Occipital lobe (tissue), 2 donors: ENCODE measurements around the gene PSMB7. TPM values are rescaled to one million over a fixed set of nuclear protein-coding genes. Genes with fewer than 3 reads are reported as not detected.

ENCODE experiments used
- DNase-seq: peaks from one replicate; lab custom pipeline; 2025; lab: John Stamatoyannopoulos, UW
- total RNA-seq: library from RNA; depleted of rRNA; stranded (reverse); fragments of >200 nt; gene quantifications from one replicate; pipeline ENCODE4 v1.2.3, GENCODE V29; 2014

The PSMB7 gene
- 145 TPM for total RNA-seq

DNA sequence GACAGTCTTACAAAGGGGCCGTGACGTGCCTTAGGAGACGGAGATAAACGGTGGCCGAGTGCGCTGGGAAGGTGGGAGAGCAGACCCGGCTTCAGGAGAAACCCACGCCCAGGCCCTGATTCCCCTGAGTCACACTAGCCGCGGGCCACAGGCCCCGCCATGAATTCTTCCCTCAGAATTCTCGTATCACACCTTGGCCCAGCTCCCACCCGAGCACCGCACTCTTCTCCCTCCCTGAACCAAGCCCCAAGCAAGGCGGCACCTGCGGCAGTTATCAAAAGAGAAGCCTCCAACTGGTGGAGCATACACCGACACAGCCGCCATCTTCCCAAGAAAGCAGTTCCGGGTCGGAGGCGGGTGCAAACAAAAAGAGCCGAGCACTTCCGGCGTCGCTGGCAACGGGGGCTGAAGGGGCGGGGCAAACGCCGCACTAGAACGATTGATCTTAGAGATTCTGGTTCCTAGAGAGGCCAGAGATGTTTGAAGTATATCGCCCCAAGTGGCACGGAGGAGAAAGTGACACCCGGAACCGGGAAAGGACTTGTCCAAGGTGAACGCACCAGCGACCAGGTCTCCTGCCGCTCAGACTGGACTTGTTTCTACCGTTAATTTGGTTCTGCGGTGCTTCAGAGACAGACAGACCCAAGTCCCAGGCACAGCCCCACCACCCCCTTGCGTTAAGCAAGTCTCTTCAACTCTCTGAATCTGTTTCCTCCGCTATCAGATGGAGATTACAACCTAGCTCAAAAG, at the start of gene PSMB7:
PSMB7 (minus strand) TSS at position 341 of the 750 bp plus-strand sequence; CDS start at position 324, 17 bp downstream.
- DNase-seq, result peak; percentile 88

DNA sequence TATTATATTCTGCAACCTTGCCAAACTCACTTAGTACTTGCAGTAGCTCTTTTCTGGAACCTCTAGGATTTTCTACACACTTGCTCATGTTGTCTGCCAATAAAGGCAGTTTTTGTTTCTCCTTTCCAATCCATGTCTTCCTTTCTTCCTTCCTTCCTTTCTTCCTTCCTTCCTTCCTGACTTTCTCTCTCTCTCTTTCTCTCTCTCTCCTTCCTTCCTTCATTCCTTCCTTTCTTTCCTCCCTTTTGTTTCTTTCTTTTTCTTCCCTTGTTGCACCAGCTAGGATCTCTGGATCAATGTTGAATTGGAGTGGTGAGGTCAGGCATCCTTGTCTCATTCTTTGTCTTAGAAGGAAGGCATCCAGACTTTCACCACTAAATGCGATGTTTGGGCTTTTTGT, 47.5 kb upstream of the PSMB7 start:
- no peak for DNase-seq

DNA sequence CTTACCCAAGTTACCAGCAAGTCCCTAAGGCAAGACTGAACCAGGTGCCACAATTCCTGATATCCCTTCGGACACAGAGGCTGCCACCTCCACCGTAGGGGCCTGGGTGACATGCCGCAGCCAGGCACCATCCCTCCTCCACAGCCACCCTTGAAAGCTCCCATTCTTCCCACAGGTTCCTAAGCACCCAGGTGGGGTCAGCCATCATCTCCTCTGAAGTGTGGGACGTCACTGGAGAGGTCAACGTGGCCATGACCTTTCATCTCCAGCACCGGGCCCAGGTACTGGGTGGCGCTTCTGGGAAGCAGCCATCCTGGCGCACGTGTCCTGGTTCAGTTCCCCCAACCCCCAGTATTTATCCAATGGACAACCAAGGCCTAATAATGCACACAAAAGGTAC, 43.2 kb upstream of the PSMB7 start:
- DNase-seq, result no peak

DNA sequence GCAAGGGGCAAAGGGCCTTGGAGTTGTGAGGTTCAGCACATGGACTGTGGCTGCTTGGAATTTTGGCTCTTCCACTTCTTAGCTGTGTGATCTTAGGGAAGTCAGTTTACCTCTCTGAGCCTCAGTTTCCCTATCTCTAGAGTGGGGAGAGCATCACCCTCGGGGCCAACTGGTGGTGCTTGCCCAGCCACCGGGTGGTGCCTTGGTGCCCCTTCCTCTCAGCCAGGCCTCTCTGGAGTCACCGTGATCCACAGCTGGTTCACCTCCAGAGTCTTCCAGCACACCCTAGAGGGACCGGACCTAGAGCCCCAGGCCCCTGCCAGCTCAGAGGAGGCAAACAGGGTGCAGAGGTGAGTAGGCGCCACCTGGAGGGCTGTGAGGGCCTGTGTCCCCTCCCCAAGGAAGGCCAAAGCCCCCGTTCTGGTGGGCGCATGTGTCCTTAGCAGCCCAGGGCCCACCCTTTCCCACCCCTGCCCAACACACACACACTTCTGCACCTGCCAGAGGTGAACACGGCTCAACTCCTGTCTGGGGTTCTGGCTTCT, 42.7 kb upstream of the PSMB7 start:
- DNase-seq, result no peak

DNA sequence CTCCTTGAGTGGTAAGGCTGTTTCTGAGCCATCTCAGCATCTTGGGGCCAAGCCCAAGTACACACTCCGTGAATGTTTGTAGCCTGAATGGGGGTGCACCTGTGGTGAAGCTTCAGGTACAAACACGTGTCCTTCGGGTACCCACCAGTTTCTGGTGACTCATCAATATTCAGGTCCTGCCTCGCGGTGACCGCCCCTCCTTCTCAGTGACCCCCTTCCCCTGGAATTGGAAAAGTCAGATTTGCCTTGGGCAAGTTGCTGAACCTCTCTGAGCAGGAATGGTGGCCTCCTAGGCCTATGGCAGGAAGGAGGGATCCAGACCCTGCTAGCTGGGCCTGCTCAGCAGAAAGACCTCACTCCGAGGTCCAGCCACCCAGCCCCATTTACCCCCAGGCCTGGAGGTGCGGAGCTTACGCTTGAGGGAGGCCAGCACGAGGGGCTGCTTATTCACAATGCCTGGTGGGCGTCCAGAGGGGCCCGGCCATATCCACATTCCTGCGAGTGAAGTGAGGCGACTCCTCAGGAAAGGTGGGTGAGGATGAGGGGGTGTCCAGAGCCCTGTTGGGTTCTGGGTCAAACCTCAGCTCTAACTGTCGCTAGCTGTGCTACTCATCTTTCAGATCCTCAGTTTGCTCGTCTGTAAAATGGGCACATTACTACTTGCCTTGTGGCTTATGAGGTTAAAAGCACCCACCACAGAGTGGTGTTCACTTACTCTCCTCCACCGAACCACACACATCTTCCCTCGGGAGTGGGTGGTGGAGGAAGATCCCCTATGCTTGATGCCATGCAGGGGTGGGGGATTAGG, 42.0 kb upstream of the PSMB7 start:
- DNase-seq, result no peak

DNA sequence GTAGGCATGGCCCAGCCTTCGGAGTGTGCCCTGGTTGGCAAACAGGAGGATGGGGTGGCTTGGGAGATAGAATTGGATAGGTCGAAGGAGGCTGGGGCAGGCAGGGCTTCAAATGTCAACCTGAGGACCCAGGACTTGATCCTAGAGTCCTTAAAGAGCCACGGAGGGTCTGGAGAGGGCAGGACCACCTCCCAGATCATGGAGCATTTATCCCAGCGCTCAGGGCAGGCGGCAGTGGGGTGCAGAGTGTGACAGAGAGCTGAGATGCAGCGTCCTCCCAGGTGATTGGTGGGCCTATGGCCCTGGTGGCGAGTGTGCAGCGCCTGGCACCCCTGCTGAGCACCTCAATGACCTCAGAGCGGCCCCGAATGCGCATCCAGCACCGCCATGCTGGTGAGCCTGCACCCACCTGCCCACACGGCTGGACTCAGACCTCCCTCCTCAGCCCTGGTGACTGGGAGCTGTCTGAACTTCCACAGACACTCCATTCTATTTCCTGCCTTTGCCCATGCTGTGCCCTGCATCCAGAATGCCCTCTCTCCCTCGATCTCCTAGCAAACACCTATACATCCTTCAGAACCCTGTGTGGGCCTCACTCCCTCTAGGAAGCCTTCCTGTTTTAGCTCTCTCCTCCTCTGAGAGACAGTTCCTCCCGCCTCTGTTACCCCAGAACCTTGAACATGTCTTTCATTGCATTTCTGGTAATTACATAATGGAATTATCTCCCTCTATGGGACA, 41.3 kb upstream of the PSMB7 start:
- DNase-seq, result no peak

DNA sequence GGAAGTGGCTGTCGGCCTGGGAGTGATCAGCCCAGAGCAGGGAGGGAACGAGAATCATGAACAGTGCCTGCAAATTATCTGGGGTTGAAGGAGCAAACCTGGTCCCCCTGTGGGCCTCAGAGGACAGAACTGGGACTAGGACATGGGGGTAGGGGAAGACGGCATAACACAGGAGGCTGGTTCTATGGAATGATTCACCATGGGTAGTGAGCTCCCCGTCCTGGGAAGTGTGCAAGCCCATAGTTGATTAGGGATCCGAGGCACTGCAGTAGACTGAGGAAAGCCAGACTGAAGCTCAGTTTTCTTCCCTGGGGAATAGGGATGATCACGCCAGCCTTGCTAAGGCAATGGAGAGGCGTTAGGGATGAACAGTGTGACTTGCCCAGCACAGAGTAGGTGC, 40.6 kb upstream of the PSMB7 start:
- no peak for DNase-seq

DNA sequence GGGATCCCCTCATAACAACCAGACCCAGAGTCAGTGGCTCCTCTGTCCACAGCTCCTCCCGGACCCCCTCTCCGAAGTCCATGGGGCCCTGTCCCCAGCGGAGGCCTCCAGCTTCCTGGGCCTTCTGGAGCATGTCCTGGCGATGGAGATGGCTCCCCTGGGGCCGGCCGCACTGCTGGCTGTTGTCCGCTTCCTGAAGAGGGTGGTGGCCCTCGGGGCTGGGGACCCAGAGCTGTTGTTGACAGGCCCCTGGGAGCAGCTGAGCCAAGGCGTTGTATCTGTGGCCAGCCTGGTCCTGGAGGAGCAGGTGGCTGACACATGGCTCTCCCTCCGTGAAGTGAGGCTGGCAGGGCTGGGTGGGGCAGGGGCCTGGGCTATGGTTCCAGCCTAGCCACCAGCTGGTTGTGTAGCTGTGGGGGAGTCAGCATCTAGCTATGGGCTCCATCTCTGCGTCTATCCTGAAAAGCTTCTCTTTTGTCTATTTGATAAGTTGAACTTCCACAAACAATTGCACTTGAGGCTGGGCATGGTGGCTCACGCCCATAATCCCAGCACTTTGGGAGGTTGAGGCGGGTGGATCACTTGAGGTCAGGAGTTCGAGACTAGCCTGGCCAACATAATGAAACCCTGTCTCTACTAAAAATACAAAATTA, 39.7 kb upstream of the PSMB7 start:
- no peak for DNase-seq

DNA sequence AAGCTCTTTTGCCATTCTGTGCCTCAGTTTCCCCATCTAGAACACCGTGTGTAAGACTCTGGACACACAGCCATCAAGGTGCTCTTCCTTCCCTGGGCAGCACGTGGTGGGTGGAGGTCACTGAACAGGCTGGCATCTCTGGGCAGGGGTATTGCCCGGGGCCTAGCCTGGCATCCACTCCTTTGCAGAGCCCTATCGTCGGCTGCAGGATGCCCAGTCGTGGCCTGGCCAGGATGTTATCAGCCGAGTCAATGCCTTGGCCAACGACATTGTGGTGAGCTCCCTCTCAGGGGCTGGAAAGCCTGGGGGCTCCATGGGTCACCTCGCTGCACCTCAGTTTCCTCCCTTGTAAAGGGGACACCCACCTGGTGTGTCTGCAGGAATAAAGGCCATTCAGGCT, 39.1 kb upstream of the PSMB7 start:
- DNase-seq, result no peak

DNA sequence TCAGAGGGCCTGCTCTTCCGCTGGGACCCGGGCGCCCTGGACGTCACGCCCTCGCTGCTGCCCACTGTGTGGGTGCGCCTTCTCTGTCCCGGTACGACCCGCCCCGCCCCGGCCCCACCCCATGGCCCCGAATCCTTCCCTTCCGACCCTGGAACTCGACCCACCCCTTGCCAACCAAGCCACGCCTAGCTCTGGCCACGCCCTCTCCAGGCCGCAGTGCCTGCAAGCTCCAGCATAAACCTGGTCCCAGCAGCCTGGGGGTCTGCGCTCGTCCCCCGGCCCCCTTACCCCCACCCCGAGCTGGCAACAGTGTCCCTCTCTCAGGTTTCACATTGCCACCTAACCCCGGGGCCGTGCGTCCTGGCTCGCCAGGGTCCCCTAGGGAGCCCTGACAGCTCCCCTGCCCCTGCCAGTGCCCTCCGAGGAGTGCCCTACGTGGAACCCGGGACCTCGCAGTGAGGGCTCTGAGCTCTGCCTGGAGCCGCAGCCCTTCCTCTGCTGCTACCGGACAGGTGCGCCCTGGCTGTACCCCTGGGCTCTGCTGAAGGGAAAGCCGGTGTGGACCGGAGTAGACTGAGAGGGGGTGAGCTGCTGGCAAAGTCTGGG, 38.4 kb upstream of the PSMB7 start:
- no peak for DNase-seq

DNA sequence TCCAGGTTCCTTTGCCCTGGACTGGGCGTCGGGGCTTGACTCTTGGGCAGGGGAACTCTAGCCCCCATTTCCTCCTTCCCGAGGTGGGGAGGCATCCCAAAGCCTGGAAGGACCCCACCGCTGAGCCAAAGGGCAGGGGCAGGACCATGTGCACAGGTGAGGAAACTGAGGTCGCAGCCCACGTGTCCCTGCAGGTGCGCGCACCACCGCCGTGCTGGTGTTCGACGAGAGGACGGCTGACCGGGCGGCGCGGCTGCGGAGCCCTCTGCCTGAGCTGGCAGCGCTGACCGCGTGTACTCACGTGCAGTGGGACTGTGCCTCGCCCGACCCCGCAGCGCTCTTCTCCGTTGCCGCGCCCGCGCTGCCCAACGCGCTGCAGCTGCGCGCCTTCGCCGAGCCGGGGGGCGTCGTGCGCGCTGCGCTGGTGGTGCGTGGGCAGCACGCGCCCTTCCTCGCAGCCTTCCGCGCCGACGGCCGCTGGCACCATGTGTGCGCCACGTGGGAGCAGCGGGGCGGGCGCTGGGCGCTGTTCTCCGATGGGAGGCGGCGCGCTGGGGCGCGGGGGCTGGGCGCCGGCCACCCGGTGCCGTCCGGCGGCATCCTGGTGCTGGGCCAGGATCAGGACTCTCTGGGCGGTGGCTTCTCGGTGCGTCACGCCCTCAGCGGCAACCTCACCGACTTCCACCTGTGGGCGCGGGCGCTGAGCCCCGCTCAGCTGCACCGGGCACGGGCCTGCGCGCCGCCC, 37.8 kb upstream of the PSMB7 start:
- DNase-seq, result no peak

DNA sequence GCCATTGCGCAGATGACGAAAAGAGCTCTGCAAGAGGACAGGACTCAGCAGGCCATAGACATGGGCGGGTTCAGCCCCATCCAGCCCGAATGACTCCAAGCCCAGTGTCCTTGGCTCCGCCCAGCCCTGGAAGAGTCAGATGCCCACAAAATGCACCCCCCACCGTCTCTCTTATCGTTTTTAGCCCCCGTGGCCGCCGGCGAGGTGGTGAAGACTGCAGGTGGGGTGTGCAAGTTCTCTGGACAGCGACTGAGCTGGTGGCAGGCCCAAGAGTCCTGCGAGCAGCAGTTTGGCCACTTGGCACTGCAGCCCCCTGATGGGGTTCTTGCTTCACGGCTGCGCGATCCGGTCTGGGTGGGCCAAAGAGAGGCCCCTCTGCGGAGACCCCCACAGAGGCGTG, 37.1 kb upstream of the PSMB7 start:
- DNase-seq, result no peak

DNA sequence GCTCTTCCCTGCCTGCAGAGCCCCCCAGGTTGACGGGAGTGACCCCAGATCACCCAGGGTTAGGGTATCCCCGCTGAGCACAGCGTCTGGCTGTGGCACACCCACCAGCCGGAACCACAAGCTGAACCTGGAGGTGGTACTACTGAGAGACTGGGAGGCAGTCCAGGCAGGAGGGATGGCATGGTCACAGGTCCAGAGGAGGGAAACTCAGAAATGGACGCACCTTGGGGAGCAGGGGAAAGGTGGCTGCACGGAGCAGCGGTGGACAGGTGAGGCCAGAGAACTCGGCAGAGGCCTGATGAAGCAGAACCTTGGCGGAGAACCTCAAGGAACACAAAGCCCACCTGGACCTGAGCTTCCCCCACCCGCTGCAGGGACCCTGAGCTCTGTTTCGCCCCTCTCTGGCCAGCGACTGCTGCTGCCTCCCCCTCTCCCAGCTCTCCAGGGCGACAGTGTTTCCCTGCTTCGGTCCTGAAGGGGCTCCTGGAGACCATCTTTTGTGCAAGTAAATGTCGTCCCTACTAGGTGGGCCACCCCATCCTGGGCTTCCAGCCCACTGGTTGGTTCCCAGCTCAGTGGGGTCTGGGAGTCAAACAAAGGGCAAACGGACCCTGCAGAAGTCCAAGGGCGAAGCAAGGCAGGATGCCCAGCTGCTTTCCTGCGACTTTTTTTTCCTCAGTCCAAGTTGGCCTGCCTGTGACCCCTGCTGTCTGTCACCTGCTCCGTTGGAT, 35.9 kb upstream of the PSMB7 start:
- DNase-seq, result no peak

DNA sequence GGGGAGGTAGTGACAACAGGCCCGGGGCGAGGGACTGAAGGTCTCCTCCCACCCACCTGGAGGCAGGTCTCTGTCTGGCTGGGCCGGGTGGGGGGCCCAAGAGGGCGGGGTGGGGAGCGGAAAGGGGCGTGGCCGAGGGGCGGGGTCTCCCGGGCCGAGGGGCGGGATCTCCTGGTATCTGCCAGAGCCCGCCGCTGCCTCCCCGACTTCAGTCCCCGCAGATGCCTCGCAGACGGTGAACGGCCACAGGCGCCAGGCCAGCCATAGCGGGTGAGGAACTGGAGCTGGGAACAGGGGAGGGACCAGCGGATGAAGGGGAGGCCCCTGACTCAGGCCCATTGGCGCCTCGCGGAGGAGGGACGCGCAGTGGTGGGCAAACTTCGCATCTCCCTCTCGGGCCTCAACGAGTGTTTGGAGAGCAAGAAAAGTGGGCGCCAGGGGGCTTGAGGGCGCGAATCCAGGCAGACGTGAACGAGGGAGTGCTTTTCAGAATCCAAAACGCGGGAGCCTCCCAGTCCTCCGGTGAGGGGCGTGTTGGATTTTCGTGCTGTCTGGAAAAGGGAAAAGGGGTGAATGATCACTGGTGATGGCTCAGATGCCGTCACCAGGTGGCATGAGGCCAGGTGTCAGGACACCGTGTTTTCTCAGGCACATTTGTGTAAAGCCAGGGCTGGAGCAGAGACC, 35.1 kb upstream of the PSMB7 start, which contains the start of gene ADGRD2:
ADGRD2 (plus strand) TSS at position 211 of the 684 bp plus-strand sequence. CDS start 1,216 bp downstream, outside the sequence.
- DNase-seq, result no peak

DNA sequence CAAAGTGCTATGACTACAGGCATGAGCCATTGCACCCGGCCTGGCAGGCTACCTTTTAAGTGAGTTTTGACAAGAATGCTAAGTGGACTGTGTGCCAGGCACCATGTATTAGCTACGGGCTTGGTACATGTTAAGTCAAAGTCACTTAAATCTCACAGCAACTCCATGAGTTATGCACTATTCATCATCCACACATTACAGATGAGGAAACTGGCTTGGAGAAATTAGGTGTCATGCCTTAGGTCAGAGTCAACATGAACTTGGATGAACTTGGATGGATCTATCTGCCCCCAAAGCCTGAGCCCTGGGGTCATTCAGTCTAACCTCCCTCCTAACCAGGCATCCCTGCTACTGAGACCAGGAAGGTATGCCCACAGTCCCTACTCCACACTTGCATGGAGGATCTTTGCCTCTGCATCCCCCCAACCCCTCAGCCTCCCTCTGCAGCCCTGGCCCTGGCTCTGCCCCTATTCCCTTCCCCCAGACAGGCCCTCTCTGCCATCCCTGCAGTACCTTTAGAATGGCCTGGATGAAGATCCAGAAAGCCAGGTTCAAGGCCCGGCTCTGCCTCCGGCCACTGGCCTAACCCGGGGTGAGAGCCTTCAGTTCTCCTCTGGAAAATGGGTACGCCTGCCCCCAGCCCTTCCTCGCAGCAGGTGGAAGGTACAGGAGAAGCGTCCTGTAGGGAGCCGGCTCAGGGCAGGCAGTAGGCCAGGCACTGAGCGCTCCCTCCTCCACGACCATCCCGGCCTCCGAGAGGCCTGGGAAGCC, 34.3 kb upstream of the PSMB7 start:
- no peak for DNase-seq

DNA sequence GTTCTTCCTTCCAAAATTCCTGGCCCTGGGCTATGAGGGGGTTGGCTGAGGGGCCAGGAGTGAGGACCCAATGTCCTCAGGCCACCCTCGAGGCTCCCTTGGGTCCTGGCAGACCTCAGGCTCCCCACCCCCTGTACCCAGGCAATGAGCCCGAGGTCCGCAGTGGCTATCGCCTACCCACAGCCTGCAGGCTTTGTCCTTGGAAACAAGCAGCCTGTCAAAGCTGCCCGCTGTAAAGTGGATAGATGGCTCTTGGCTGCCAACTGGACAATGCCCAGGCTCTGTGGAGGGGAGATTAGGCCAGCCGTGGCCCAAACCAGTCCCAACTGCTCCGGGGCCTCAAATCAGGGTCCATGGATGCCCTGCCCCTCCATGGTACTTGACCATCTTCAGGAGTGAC, 32.8 kb upstream of the PSMB7 start:
- DNase-seq, result no peak

DNA sequence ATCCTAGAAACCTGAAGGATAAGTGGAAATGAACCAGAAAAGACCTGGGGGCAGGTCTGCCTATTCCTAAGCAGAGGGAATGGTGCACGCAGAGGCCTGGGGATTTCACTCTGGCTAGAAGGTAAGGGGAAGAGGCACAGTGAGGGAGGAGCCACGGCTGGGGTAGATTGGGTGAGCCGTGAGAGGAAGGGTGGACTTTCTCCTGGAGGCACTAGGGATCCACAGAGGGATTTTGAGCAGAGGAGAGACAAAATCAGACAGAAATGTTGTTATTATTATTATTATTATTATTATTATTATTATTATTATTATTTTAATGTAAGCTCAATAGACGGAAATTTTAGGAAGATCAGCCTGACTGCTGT, 32.0 kb upstream of the PSMB7 start:
- no peak for DNase-seq

DNA sequence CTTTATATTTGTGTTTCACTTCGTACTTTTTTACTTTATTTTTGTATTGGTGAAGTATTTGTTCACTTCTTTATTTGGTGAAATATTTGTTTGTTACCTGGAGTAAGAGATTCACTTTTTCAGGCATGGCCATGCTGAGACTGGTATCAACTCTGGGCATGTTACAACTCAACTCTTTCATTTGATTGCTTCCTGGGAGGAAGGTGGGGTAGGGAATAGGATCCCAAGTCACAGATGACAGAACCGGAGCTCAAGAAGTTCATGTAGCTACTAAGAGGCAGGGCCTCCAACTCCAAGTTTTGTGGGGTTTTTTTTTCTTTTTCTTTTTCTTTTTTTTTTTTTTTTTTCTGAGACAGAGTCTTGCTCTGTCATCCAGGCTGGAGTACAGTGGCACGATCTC, 28.9 kb upstream of the PSMB7 start:
- DNase-seq, result no peak
